Neural cell (in vitro differentiated cells): ENCODE measurements around the gene PCDH9. TPM values are rescaled to one million over a fixed set of nuclear protein-coding genes. Genes with fewer than 3 reads are reported as not detected.

ENCODE experiments used
- H2AFZ ChIP-seq: fragments of 200-600, 300-800 bp; sonication (generic), shearing (Covaris generic); 2 replicates; pipeline ENCODE4 v1.6.0; 2014; ENCODE audit warnings: low read depth, mild to moderate bottlenecking, antibody characterized with exemption, low read length, moderate library complexity
- H3F3A ChIP-seq: fragments of 200-600 bp; shearing (Covaris generic); 2 replicates; pipeline ENCODE4 v1.6.1; 2016; ENCODE audit warnings: mild to moderate bottlenecking, moderate library complexity, mixed read lengths, antibody characterized with exemption, low read length; ENCODE audit not compliant: insufficient read depth, poor library complexity, severe bottlenecking
- H3K27ac ChIP-seq: fragments of 200-600, 300-800 bp; sonication (generic), shearing (Covaris generic); 2 replicates; pipeline ENCODE4 v1.5.1; 2014; ENCODE audit warnings: mild to moderate bottlenecking, low read length, moderate library complexity
- H3K27me3 ChIP-seq: fragments of 300-800, 200-600 bp; sonication (generic), shearing (Covaris generic); 2 replicates; pipeline ENCODE4 v1.6.0; 2014; ENCODE audit warnings: mild to moderate bottlenecking, low read depth, low read length, moderate library complexity; ENCODE audit not compliant: insufficient read depth
- H3K36me3 ChIP-seq: fragments of 300-800, 200-600 bp; sonication (generic), shearing (Covaris generic); 2 replicates; pipeline ENCODE4 v1.5.1; 2014; ENCODE audit warnings: mild to moderate bottlenecking, antibody characterized with exemption, low read length, moderate library complexity; ENCODE audit not compliant: insufficient read depth
- H3K4me2 ChIP-seq: fragments of 300-800, 200-600 bp; sonication (generic), shearing (Covaris generic); 2 replicates; pipeline ENCODE4 v1.6.0; 2014; ENCODE audit warnings: mild to moderate bottlenecking, low read length
- H3K4me3 ChIP-seq: fragments of 300-800, 200-600 bp; sonication (generic), shearing (Covaris generic); 2 replicates; pipeline ENCODE4 v1.5.1; 2014; ENCODE audit warnings: mild to moderate bottlenecking, low read length, moderate library complexity
- H3K79me2 ChIP-seq: fragments of 200-600 bp; shearing (Covaris generic); replicated peaks from 2 replicates; pipeline ENCODE4 v1.6.0; 2014; ENCODE audit warnings: mild to moderate bottlenecking, low read length, moderate library complexity; ENCODE audit not compliant: insufficient read depth
- H3K9ac ChIP-seq: fragments of 300-800, 200-600 bp; sonication (generic), shearing (Covaris generic); 2 replicates; pipeline ENCODE4 v1.6.1; 2016; ENCODE audit warnings: mild to moderate bottlenecking, low read length, mixed read lengths
- H3K9me2 ChIP-seq: fragments of 200-600 bp; shearing (Covaris generic); 2 replicates; pipeline ENCODE4 v1.6.1; 2016; ENCODE audit warnings: mild to moderate bottlenecking, low read length, mixed read lengths; ENCODE audit not compliant: insufficient read depth
- H3K9me3 ChIP-seq: fragments of 200-600, 300-800 bp; sonication (generic), shearing (Covaris generic); 2 replicates; pipeline ENCODE4 v1.6.1; 2016; ENCODE audit warnings: mild to moderate bottlenecking, mixed run types, low read length, moderate library complexity, mixed read lengths
- H4K20me1 ChIP-seq: fragments of 200-600 bp; shearing (Covaris generic); 2 replicates; pipeline ENCODE4 v1.6.1; 2016; ENCODE audit warnings: mild to moderate bottlenecking, mixed run types; ENCODE audit not compliant: insufficient read depth
- CTCF ChIP-seq: fragments of 450-650 bp; IDR thresholded peaks from 2 replicates; pipeline ENCODE4 v1.5.1; 2014; ENCODE audit warnings: antibody characterized with exemption, mild to moderate bottlenecking, moderate library complexity; ENCODE audit not compliant: poor library complexity, severe bottlenecking
- EP300 ChIP-seq: fragments of 450-650 bp; conservative IDR thresholded peaks from 2 replicates; pipeline ENCODE4 v1.6.1; 2014; ENCODE audit warnings: antibody characterized with exemption, mild to moderate bottlenecking, moderate library complexity; ENCODE audit not compliant: poor library complexity, severe bottlenecking
- EZH2 ChIP-seq: fragments of 200-600, 300-800 bp; shearing (Covaris generic), sonication (generic); IDR thresholded peaks from 2 replicates; pipeline ENCODE4 v1.6.1; 2014; ENCODE audit warnings: antibody characterized with exemption, low read length, borderline replicate concordance, mild to moderate bottlenecking; ENCODE audit not compliant: insufficient read depth, poor library complexity, severe bottlenecking
- MXI1 ChIP-seq: fragments of 450-650 bp; conservative IDR thresholded peaks from 2 replicates; pipeline ENCODE4 v1.6.1; 2014; ENCODE audit warnings: antibody characterized with exemption, mild to moderate bottlenecking; ENCODE audit not compliant: poor library complexity, severe bottlenecking
- POLR2AphosphoS5 ChIP-seq: IDR thresholded peaks from 2 replicates; pipeline ENCODE4 v1.6.1; 2012
- RAD21 ChIP-seq: fragments of 450-650 bp; conservative IDR thresholded peaks from 2 replicates; pipeline ENCODE4 v1.6.1; 2014; ENCODE audit warnings: antibody characterized with exemption, mild to moderate bottlenecking, moderate library complexity
- REST ChIP-seq: IDR thresholded peaks from 2 replicates; pipeline ENCODE4 v1.6.1; 2012; ENCODE audit warnings: borderline replicate concordance
- SMC3 ChIP-seq: fragments of 450-650 bp; conservative IDR thresholded peaks from 2 replicates; pipeline ENCODE4 v1.6.1; 2014; ENCODE audit warnings: antibody characterized with exemption, mild to moderate bottlenecking, moderate library complexity; ENCODE audit not compliant: poor library complexity
- TAF1 ChIP-seq: IDR thresholded peaks from 2 replicates; pipeline ENCODE4 v1.6.1; 2012; ENCODE audit warnings: low read depth
- polyA plus RNA-seq: library from polyadenylated mRNA; depleted of rRNA; stranded (reverse); fragments of >200 nt; gene quantifications from 2 replicates; pipeline ENCODE4 v1.2.3, GENCODE V29; 2014

PCDH9 gene
- polyA plus RNA-seq, 1 donor from 2014 or later, result 4.6 TPM

- Histone ChIP-seq H3K36me3 (no peaks in the 10 kb centered on the region), H3F3A (no peaks in the 10 kb centered on the region), H3K9me3 (no peaks in the 10 kb centered on the region), H3K4me2 (no peak overlapping the region), H3K9me2 (no peaks in the 10 kb centered on the region), H3K27ac (no peak overlapping the region), H3K79me2 (no peaks in the 10 kb centered on the region), H3K27me3 (no peaks in the 10 kb centered on the region), H2AFZ (no peak overlapping the region), H3K4me3 (no peak overlapping the region), H3K9ac (no peak overlapping the region), H4K20me1 (no peaks in the 10 kb centered on the region)
- TF ChIP-seq EP300, result no peak
- no peak for TF ChIP-seq CTCF
- TF ChIP-seq POLR2AphosphoS5, result no peak
- TF ChIP-seq REST, result no peak
- no peak for TF ChIP-seq TAF1
Measured at GRCh38 chr13:66805657-66806056, 424.5 kb downstream of the PCDH9 start.

GRCh38 chr13:66803808-66804456 is 426.2 kb downstream of the PCDH9 start:
- Histone ChIP-seq H3K4me3 (no peak overlapping the region), H3K9me2 (no peaks in the 10 kb centered on the region), H3K27me3 (no peaks in the 10 kb centered on the region), H3K4me2 (no peak overlapping the region), H2AFZ (no peak overlapping the region), H3K27ac (no peak overlapping the region), H3K36me3 (no peaks in the 10 kb centered on the region), H3F3A (no peaks in the 10 kb centered on the region), H3K9ac (no peak overlapping the region), H3K9me3 (no peaks in the 10 kb centered on the region), H3K79me2 (no peaks in the 10 kb centered on the region), H4K20me1 (no peaks in the 10 kb centered on the region)
- TF ChIP-seq SMC3 (no peak), REST (no peak), TAF1 (no peak), POLR2AphosphoS5 (peak; percentile 93), RAD21 (peak; percentile 7), MXI1 (no peak), CTCF (no peak), EP300 (peak; percentile 79), EZH2 (no peak)
